HG03025 (cell line): ENCODE measurements around the gene HOXC12.

Experiments
- ATAC-seq: cut with Tn5 transposase; IDR thresholded peaks from one replicate; pipeline ENCODE4 v1.9.1; 2021; ENCODE audit warnings: mild to moderate bottlenecking, moderate library complexity; ENCODE audit not compliant: unreplicated experiment, low FRiP score

HOXC12 gene

DNA sequence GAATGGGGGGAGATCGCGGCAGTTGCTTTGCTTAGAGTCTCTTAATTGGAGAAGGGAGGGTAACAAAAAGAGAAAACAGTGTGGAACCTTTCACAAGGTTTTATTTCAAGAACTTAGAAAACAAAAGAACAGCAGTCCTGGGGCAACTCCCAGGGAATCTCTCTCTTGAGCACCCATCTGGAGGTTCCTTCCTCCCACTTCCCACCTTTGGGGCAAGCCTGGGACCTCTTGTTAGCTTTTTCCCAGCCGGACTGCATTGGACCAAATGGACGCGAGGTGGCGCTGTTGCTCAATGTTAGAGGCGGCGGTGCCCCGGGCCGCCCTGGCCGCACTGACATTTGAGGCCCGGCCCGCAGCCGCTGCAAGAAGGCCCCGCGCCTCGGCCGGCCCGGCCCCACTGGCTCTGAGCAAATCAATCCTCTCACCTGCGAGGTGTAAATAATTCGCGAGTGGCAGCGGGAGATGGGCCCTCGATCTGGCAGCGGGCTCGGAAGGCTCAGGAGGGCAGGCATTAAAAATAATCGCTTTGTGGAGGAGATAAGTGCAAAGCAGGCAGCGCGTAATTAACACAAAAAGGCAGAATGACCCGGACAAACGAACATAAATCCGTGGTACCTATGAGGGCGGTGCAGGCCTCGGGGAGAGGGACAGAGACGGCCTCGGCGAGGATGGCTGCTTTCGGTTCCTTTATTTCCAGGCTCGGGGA is 51.3 kb downstream of the HOXC12 start:
- peak; percentile 75 for ATAC-seq

DNA sequence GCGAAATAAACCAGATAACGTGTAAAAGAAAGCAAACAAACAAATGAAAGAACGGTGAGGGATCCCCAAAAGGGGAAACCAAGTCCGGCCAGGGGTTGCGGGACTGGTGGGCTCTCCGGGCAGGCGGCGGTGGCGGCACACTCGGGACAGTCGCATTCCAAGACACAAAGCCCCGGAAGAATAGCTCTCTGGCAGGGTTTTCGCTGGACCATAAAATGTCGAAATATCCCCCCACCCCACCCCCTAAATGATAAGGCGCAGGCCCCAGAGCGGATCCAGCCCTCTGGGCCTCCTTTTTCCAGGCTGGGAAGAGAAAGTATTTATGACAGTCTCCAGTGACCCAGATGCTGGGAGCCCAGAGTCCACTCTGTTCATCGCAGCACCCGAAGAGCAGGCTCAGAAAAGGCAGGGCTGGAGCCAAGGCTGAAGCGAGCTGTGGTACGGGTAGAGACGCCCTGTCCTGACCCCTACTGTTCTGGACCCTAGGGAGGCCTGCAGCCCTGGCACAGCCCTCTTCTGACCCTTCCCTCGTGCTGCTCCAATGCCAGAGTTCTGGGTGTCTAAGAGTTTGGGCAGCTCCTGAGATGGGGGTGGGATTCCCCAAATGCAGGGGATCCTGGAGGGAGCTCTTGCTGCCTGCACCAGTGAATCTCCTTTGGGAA is 52.0 kb downstream of the HOXC12 start:
- ATAC-seq, result no peak

DNA sequence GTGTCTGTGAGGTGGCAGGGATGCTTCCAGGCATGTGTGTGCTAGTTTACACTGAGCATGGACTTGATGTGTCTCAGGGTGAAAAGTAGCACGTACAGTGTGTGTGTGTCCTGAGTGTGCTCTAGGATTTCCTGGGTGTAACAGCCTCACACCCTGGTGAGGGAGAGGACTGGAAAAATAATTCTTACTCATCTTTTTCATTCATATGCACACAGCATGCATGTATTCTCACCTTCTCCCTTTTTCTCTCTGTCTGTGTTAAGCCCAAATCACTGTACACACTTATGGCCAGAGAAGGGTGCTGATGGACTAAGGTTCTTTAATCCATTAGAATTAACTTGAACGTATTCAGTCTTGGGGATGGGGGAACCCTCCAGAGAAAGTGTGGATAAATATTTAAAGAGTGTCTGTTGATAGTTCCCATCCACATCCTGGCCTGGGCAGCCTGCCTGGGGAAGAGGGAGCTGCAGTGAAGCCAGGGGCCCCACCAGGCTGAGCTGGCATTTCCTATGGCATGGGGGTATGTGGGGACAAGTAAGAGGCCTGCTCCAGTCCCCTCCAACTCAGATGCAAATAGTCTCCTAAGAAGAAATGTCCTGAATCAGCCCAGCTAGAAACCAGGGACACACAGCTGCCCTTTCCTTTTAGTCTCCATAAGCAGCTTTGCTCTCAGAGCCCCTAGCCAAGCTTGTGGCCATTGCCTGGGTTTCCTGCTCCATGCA is 53.0 kb downstream of the HOXC12 start:
- no peak for ATAC-seq

DNA sequence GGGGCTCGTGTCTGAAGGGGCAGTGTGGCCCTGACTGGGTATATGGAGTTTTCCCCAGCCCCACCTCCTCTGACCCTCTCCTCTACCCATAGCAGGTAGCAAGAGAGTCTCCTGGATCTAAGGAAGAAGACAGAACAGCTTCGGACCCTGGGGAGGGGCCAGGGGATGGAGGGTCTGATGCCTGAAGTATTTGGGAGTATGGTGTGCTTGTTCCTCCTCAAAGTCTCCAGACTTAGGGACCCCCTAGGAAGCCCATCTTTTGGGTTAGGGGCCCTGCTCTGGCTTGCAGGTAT is 53.5 kb downstream of the HOXC12 start:
- ATAC-seq, result no peak
